GM12892 (cell line): ENCODE measurements around the gene KRTAP4-8.

Source experiments
- POLR2A ChIP-seq: IDR thresholded peaks from 2 replicates; pipeline ENCODE4 v1.6.1; 2011; ENCODE audit warnings: low read depth, low read length, control low read depth
- POLR2AphosphoS5 ChIP-seq: IDR thresholded peaks from 2 replicates; pipeline ENCODE4 v1.6.1; 2011; ENCODE audit warnings: low read depth, low read length, control low read depth
- TAF1 ChIP-seq: IDR thresholded peaks from 2 replicates; pipeline ENCODE4 v1.6.1; 2011; ENCODE audit warnings: low read depth, mild to moderate bottlenecking, control low read depth, low read length, borderline replicate concordance

GRCh38 chr17:41121742-41122141, 23.8 kb upstream of the KRTAP4-8 start:
- TF ChIP-seq POLR2A: no peak
- TF ChIP-seq POLR2AphosphoS5: no peak
- TF ChIP-seq TAF1: no peak
